IMR-90 (cell line): ENCODE results near the gene ERCC5. TPM values are rescaled to one million over a fixed set of nuclear protein-coding genes. Genes with fewer than 3 reads are reported as not detected.

Experiments used
- ATAC-seq: fragments of 200-7000 bp; cut with Tn5 transposase; 2 replicates; pipeline ENCODE4 v1.9.1; 2020; ENCODE audit warnings: low read depth, mild to moderate bottlenecking, moderate library complexity
- BruUV-seq: library from RNA; stranded (reverse); fragments of 400-500 nt; replicated peaks from 2 replicates; lab custom pipeline; 2021; lab: Mats Ljungman, UMichigan
- CTCF ChIA-PET: fragments of 300-600 bp; formaldehyde crosslinking; extraction: SDS; loops from one replicate; lab custom pipeline; 2021; ENCODE audit warnings: antibody characterized with exemption; lab: Yijun Ruan, JAX
- POLR2A ChIA-PET: fragments of 300-600 bp; sonication (Branson Sonifier 250); formaldehyde crosslinking; loops from one replicate; lab custom pipeline; 2022; ENCODE audit warnings: antibody characterized with exemption; ENCODE audit not compliant: unreplicated experiment; lab: Charles Lee
- DNase-seq: peaks from one replicate; pipeline ENCODE4 v3.0.0; 2013
- H2AFZ ChIP-seq: replicated peaks from 2 replicates; pipeline ENCODE3; 2013; ENCODE audit warnings: low read length, mild to moderate bottlenecking; ENCODE audit not compliant: poor library complexity
- H2AK5ac ChIP-seq: 2 replicates; pipeline ENCODE4 v1.6.1; 2013; ENCODE audit warnings: low read depth, low read length, inconsistent platforms
- H2AK9ac ChIP-seq: replicated peaks from 2 replicates; pipeline ENCODE3; 2013; ENCODE audit warnings: mild to moderate bottlenecking, low read depth, low read length, moderate library complexity; ENCODE audit not compliant: poor library complexity
- H2BK120ac ChIP-seq: 2 replicates; pipeline ENCODE4 v1.6.1; 2013; ENCODE audit warnings: low read depth, low read length, inconsistent platforms
- H2BK15ac ChIP-seq: 3 replicates; pipeline ENCODE4 v1.6.1; 2013; ENCODE audit warnings: low read depth, low read length, inconsistent platforms
- H2BK20ac ChIP-seq: 2 replicates; pipeline ENCODE4 v1.6.1; 2013; ENCODE audit warnings: low read depth, mild to moderate bottlenecking, inconsistent platforms, low read length, moderate library complexity
- H2BK5ac ChIP-seq: 2 replicates; pipeline ENCODE4 v1.6.1; 2013; ENCODE audit warnings: mild to moderate bottlenecking, low read depth, low read length, inconsistent platforms; ENCODE audit not compliant: poor library complexity, severe bottlenecking
- H3K14ac ChIP-seq: replicated peaks from 2 replicates; pipeline ENCODE4 v1.6.1; 2013; ENCODE audit warnings: low read depth, low read length, inconsistent platforms
- H3K18ac ChIP-seq: 2 replicates; pipeline ENCODE4 v1.6.1; 2013; ENCODE audit warnings: low read depth, low read length, control low read depth
- H3K23ac ChIP-seq: 2 replicates; pipeline ENCODE4 v1.6.1; 2013; ENCODE audit warnings: low read depth, low read length, inconsistent platforms
- H3K27ac ChIP-seq: 2 replicates; pipeline ENCODE4 v1.5.1; 2013; ENCODE audit warnings: mild to moderate bottlenecking, control low read depth, low read length; ENCODE audit not compliant: insufficient read depth
- H3K27me3 ChIP-seq: 2 replicates; pipeline ENCODE4 v1.6.1; 2013; ENCODE audit warnings: low read length; ENCODE audit not compliant: control insufficient read depth, insufficient read depth
- H3K36me3 ChIP-seq: 2 replicates; pipeline ENCODE4 v1.6.1; 2013; ENCODE audit warnings: low read length, mixed read lengths; ENCODE audit not compliant: control insufficient read depth, insufficient read depth
- H3K4ac ChIP-seq: 2 replicates; pipeline ENCODE4 v1.6.1; 2013; ENCODE audit warnings: low read depth, low read length, inconsistent platforms
- H3K4me1 ChIP-seq: 2 replicates; pipeline ENCODE4 v1.6.1; 2013; ENCODE audit warnings: low read length, mixed read lengths; ENCODE audit not compliant: control insufficient read depth, insufficient read depth
- H3K4me2 ChIP-seq: 2 replicates; pipeline ENCODE4 v1.6.1; 2013; ENCODE audit warnings: low read depth, mild to moderate bottlenecking, control low read depth, low read length, moderate library complexity
- H3K4me3 ChIP-seq: 2 replicates; pipeline ENCODE4 v1.5.1; 2013; ENCODE audit warnings: low read depth, mild to moderate bottlenecking, control low read depth, low read length, moderate library complexity; ENCODE audit not compliant: insufficient read depth
- H3K56ac ChIP-seq: 2 replicates; pipeline ENCODE4 v1.6.1; 2013; ENCODE audit warnings: low read length, inconsistent platforms; ENCODE audit not compliant: insufficient read depth; ENCODE audit errors: extremely low read depth
- H3K79me1 ChIP-seq, 2 experiments: 2 replicates each; pipeline ENCODE4 v1.6.1; 2013; ENCODE audit warnings: low read length in 2 of 2, inconsistent platforms in 1 of 2, low read depth in 1 of 2
- H3K9ac ChIP-seq: 2 replicates; pipeline ENCODE4 v1.6.1; 2013; ENCODE audit warnings: low read depth, low read length, control low read depth
- H3K9me1 ChIP-seq: 2 replicates; pipeline ENCODE4 v1.6.1; 2013; ENCODE audit warnings: low read length, inconsistent platforms; ENCODE audit not compliant: insufficient read depth
- H3K9me3 ChIP-seq: 2 replicates; pipeline ENCODE4 v1.6.1; 2013; ENCODE audit warnings: low read length; ENCODE audit not compliant: control insufficient read depth, insufficient read depth
- H4K20me1 ChIP-seq: 2 replicates; pipeline ENCODE4 v1.6.1; 2013; ENCODE audit warnings: low read length, inconsistent platforms; ENCODE audit not compliant: insufficient read depth
- H4K5ac ChIP-seq: 2 replicates; pipeline ENCODE4 v1.6.1; 2013; ENCODE audit warnings: mild to moderate bottlenecking, low read depth, low read length, control low read depth
- H4K8ac ChIP-seq, 2 experiments: 2 replicates each; pipeline ENCODE4 v1.6.1; 2013; ENCODE audit warnings: low read depth in 2 of 2, low read length in 2 of 2, control low read depth in 1 of 2, inconsistent platforms in 1 of 2
- H4K91ac ChIP-seq: 2 replicates; pipeline ENCODE4 v1.6.1; 2013; ENCODE audit warnings: low read depth, low read length, inconsistent platforms; ENCODE audit not compliant: insufficient read depth
- BHLHE40 ChIP-seq: fragments of 150-350 bp; IDR thresholded peaks from 2 replicates; pipeline ENCODE4 v1.6.1; 2016; ENCODE audit warnings: mild to moderate bottlenecking, low read depth, low read length
- CEBPB ChIP-seq: IDR thresholded peaks from 2 replicates; pipeline ENCODE4 v1.6.1; 2012; ENCODE audit warnings: low read depth, low read length, improper control_type of control experiment
- CHD1 ChIP-seq: IDR thresholded peaks from 2 replicates; pipeline ENCODE4 v1.6.1; 2012; ENCODE audit warnings: low read depth, low read length, improper control_type of control experiment
- FOS ChIP-seq: fragments of 150-350 bp; IDR thresholded peaks from 2 replicates; pipeline ENCODE4 v1.6.1; 2016; ENCODE audit warnings: low read depth, low read length
- MAFK ChIP-seq: IDR thresholded peaks from 2 replicates; pipeline ENCODE4 v1.6.1; 2012; ENCODE audit warnings: low read depth, low read length, improper control_type of control experiment
- MAZ ChIP-seq: IDR thresholded peaks from 2 replicates; pipeline ENCODE4 v1.6.1; 2012; ENCODE audit warnings: low read depth, mild to moderate bottlenecking, low read length, improper control_type of control experiment, moderate library complexity, borderline replicate concordance
- MXI1 ChIP-seq: IDR thresholded peaks from 2 replicates; pipeline ENCODE4 v1.6.1; 2012; ENCODE audit warnings: low read depth, mild to moderate bottlenecking, low read length, moderate library complexity, borderline replicate concordance
- NFE2L2 ChIP-seq: fragments of 150-350 bp; IDR thresholded peaks from 2 replicates; pipeline ENCODE4 v1.6.1; 2016; ENCODE audit warnings: low read depth, mild to moderate bottlenecking, low read length
- POLR2A ChIP-seq: IDR thresholded peaks from 2 replicates; pipeline ENCODE4 v1.6.1; 2012; ENCODE audit warnings: mild to moderate bottlenecking, low read depth, low read length
- RCOR1 ChIP-seq: IDR thresholded peaks from 2 replicates; pipeline ENCODE4 v1.6.1; 2012; ENCODE audit warnings: mild to moderate bottlenecking, low read length, improper control_type of control experiment; ENCODE audit not compliant: insufficient replicate concordance
- RFX5 ChIP-seq: IDR thresholded peaks from 2 replicates; pipeline ENCODE4 v1.8.0; 2012; ENCODE audit warnings: low read depth, mild to moderate bottlenecking, low read length, moderate library complexity
- SMC3 ChIP-seq: fragments of 150-350 bp; IDR thresholded peaks from 2 replicates; pipeline ENCODE4 v1.6.1; 2016; ENCODE audit warnings: low read depth, mild to moderate bottlenecking, antibody characterized with exemption, low read length, moderate library complexity
- WGBS, 2 experiments: methylation state at CpG; one replicate each; pipeline versions ENCODE4 v1.1.5 to v1.1.7; 2013; ENCODE audit warnings: missing lambda C conversion rate in 2 of 2; ENCODE audit not compliant: insufficient read length in 1 of 2; ENCODE audit errors: extremely low coverage in 2 of 2; 5-methylcytosine and 5-hydroxymethylcytosine counted together
- dilution Hi-C: fragments of 300-500 bp; cut with HindIII; formaldehyde crosslinking; loops from one replicate; pipeline ENCODE4 v1.14.3; 2018; ENCODE audit warnings: low sequenced_read_pairs; ENCODE audit not compliant: unreplicated experiment
- in situ Hi-C: fragments of 300-500 bp; cut with MboI; formaldehyde crosslinking; loops from 3 replicates; pipeline ENCODE4 v1.14.3; 2019; ENCODE audit warnings: low sequenced_read_pairs, inconsistent platforms, mixed read lengths
- intact Hi-C: fragments of 100-400 bp; cut with micrococcal nuclease; formaldehyde crosslinking; loops from 2 replicates; pipeline ENCODE4 v1.10.0; 2022
- polyA plus RNA-seq, 3 experiments: library from polyadenylated mRNA; depleted of rRNA; stranded (reverse); fragments of >200 nt; gene quantifications; 2 replicates each; pipeline ENCODE4 v1.2.3, GENCODE V29; 2012; ENCODE audit warnings: low replicate concordance in 1 of 3
- total RNA-seq: library from RNA; depleted of rRNA; stranded (reverse); fragments of >200 nt; gene quantifications from 2 replicates; pipeline ENCODE4 v1.2.3, GENCODE V29; 2012
- TF ChIP-seq, protein P1 (sequence below): fragments of 150-350 bp; IDR thresholded peaks from 2 replicates; pipeline ENCODE4 v1.6.1; 2017; ENCODE audit warnings: mild to moderate bottlenecking, antibody characterized with exemption, low read length, low read depth
- TF ChIP-seq, protein P2 (sequence below): fragments of 150-350 bp; IDR thresholded peaks from 2 replicates; pipeline ENCODE4 v1.6.1; 2016; ENCODE audit warnings: low read depth, mild to moderate bottlenecking, low read length, moderate library complexity, borderline replicate concordance
- TF ChIP-seq, protein P3 (sequence below): conservative IDR thresholded peaks from 2 replicates; pipeline ENCODE4 v1.5.1; 2012; ENCODE audit warnings: mild to moderate bottlenecking, low read depth, low read length, improper control_type of control experiment

The ERCC5 gene
- total and polyA plus RNA-seq, 2 of the 4 experiments (the other 2 are of a cell fraction) = 29.7 to 34.4 TPM

DNA sequence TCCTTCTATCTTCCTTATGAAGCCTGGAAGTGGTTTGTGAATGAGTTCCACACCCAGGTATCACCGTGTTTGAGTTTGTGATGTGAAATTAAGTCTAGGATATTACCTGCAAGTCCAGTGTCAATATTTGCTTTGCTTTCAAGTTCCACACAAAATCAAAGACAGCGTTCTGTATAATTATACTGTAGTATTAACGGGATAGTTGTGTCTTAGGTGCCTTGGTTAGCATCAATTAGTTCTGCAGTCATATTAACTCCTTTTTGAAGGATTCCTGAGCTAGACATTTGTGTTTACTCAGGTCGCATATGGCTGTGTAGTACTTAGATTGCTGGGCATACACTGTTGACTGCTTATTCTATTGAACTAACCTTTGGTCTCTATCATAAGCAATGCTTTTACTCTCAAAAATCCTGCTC is 54.4 kb downstream of the ERCC5 start:
- no peak for ATAC-seq
- in situ Hi-C loops = no loop called here

More for the DNA sequence above, 54.4 kb downstream of the ERCC5 start:
- H3K36me3 ChIP-seq = no peaks in the 10 kb centered on the region
- no peak overlapping the region for H3K4me2 ChIP-seq
- no peak overlapping the region for H2AK9ac ChIP-seq
- H3K56ac ChIP-seq = no peak overlapping the region
- H3K9me3 ChIP-seq = no peaks in the 10 kb centered on the region
- H2BK120ac ChIP-seq = no peak overlapping the region
- H3K9ac ChIP-seq = no peak overlapping the region
- H2BK15ac ChIP-seq = no peak overlapping the region
- H3K79me1 ChIP-seq = no peaks in the 10 kb centered on the region
- intact Hi-C loops = no loop called here
- H3K18ac ChIP-seq = no peak overlapping the region
- H4K20me1 ChIP-seq = no peaks in the 10 kb centered on the region
- BruUV-seq = no TSS peak
- no peaks in the 10 kb centered on the region; the same call in 1 of the 2 replicates for H3K27me3 ChIP-seq
- H3K4me1 ChIP-seq = no peaks in the 10 kb centered on the region
- H3K9me1 ChIP-seq = no peaks in the 10 kb centered on the region
- dilution Hi-C loops = no loop called here
- CTCF ChIA-PET = interaction anchor here (0.7 kb wide), 1 partner anchor 787 kb away, joined by 7 read pairs; no protein-coding TSS in a partner anchor
- no CpG with 5 or more reads among the region's 4 CpGs for WGBS, 2 experiments
- no peak overlapping the region for H3K4me3 ChIP-seq
- POLR2A ChIA-PET = no interaction called here
- no peak overlapping the region for H3K14ac ChIP-seq
- H3K4ac ChIP-seq = no peak overlapping the region
- no peak overlapping the region for H2AFZ ChIP-seq
- no peak overlapping the region for H4K8ac ChIP-seq
- no peak overlapping the region for H3K23ac ChIP-seq
- H2AK5ac ChIP-seq = no peak overlapping the region
- H2BK20ac ChIP-seq = no peak overlapping the region
- no peak for DNase-seq
- H3K27ac ChIP-seq = no peak overlapping the region
- no peak overlapping the region for H4K5ac ChIP-seq
- TF ChIP-seq MAZ = no peak
- no peak for TF ChIP-seq SMC3
- no peak for TF ChIP-seq MAFK
- TF ChIP-seq, protein P1, sequence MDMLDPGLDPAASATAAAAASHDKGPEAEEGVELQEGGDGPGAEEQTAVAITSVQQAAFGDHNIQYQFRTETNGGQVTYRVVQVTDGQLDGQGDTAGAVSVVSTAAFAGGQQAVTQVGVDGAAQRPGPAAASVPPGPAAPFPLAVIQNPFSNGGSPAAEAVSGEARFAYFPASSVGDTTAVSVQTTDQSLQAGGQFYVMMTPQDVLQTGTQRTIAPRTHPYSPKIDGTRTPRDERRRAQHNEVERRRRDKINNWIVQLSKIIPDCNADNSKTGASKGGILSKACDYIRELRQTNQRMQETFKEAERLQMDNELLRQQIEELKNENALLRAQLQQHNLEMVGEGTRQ = no peak
- TF ChIP-seq BHLHE40 = no peak
- TF ChIP-seq CHD1 = no peak
- TF ChIP-seq POLR2A = no peak
- TF ChIP-seq RCOR1 = no peak
- TF ChIP-seq CEBPB = no peak
- TF ChIP-seq, protein P2, sequence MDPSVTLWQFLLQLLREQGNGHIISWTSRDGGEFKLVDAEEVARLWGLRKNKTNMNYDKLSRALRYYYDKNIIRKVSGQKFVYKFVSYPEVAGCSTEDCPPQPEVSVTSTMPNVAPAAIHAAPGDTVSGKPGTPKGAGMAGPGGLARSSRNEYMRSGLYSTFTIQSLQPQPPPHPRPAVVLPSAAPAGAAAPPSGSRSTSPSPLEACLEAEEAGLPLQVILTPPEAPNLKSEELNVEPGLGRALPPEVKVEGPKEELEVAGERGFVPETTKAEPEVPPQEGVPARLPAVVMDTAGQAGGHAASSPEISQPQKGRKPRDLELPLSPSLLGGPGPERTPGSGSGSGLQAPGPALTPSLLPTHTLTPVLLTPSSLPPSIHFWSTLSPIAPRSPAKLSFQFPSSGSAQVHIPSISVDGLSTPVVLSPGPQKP = no peak
- no peak for TF ChIP-seq MXI1
- TF ChIP-seq NFE2L2 = no peak
- no peak for TF ChIP-seq FOS
- TF ChIP-seq RFX5 = no peak
- TF ChIP-seq, protein P3, sequence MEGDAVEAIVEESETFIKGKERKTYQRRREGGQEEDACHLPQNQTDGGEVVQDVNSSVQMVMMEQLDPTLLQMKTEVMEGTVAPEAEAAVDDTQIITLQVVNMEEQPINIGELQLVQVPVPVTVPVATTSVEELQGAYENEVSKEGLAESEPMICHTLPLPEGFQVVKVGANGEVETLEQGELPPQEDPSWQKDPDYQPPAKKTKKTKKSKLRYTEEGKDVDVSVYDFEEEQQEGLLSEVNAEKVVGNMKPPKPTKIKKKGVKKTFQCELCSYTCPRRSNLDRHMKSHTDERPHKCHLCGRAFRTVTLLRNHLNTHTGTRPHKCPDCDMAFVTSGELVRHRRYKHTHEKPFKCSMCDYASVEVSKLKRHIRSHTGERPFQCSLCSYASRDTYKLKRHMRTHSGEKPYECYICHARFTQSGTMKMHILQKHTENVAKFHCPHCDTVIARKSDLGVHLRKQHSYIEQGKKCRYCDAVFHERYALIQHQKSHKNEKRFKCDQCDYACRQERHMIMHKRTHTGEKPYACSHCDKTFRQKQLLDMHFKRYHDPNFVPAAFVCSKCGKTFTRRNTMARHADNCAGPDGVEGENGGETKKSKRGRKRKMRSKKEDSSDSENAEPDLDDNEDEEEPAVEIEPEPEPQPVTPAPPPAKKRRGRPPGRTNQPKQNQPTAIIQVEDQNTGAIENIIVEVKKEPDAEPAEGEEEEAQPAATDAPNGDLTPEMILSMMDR = no peak
- H2BK5ac ChIP-seq = no peak overlapping the region
- H4K91ac ChIP-seq = no peak overlapping the region
